A673 (cell line): ENCODE measurements around the gene DLL3. TPM values are rescaled to one million over a fixed set of nuclear protein-coding genes. Genes with fewer than 3 reads are reported as not detected.

Source experiments
- BruUV-seq: library from RNA; stranded (reverse); fragments of 400-500 nt; replicated peaks from 2 replicates; lab custom pipeline; 2021; lab: Mats Ljungman, UMichigan
- CTCF ChIA-PET: fragments of 300-600 bp; sonication (Branson Sonifier 250); formaldehyde crosslinking; loops from one replicate; lab custom pipeline; 2022; ENCODE audit warnings: antibody characterized with exemption; lab: Charles Lee
- POLR2A ChIA-PET: fragments of 300-600 bp; sonication (Branson Sonifier 250); formaldehyde crosslinking; loops from one replicate; lab custom pipeline; 2022; ENCODE audit warnings: antibody characterized with exemption; ENCODE audit not compliant: low non-redundant PET; lab: Charles Lee
- DNase-seq: peaks from one replicate; pipeline ENCODE4 v3.0.0-alpha.2; 2015; ENCODE audit warnings: low spot score
- H3K27ac ChIP-seq: fragments of 200-600 bp; sonication (generic); 2 replicates; pipeline ENCODE4 v1.5.1; 2016; ENCODE audit warnings: mixed run types, low read depth, mild to moderate bottlenecking, mixed read lengths, antibody characterized with exemption, low read length; ENCODE audit not compliant: poor library complexity, severe bottlenecking
- H3K27me3 ChIP-seq: fragments of 200-600 bp; sonication (generic); replicated peaks from 2 replicates; pipeline ENCODE4 v1.6.1; 2017; ENCODE audit warnings: mixed run types, low read depth, mild to moderate bottlenecking, mixed read lengths, antibody characterized with exemption, low read length; ENCODE audit not compliant: insufficient read depth, poor library complexity
- H3K36me3 ChIP-seq: fragments of 200-600 bp; sonication (generic); 2 replicates; pipeline ENCODE4 v1.6.1; 2016; ENCODE audit warnings: mixed run types, mild to moderate bottlenecking, mixed read lengths, antibody characterized with exemption, low read length; ENCODE audit not compliant: insufficient read depth, poor library complexity, severe bottlenecking
- H3K4me1 ChIP-seq: fragments of 200-600 bp; sonication (generic); 2 replicates; pipeline ENCODE4 v1.6.1; 2017; ENCODE audit warnings: mixed run types, mild to moderate bottlenecking, mixed read lengths, antibody characterized with exemption, low read length; ENCODE audit not compliant: insufficient read depth, poor library complexity, severe bottlenecking
- H3K4me3 ChIP-seq: fragments of 200-600 bp; sonication (generic); 2 replicates; pipeline ENCODE4 v1.5.1; 2016; ENCODE audit warnings: low read depth, mixed run types, mild to moderate bottlenecking, mixed read lengths, low read length; ENCODE audit not compliant: poor library complexity, severe bottlenecking
- H3K9me3 ChIP-seq: fragments of 200-600 bp; sonication (generic); 2 replicates; pipeline ENCODE4 v1.6.1; 2016; ENCODE audit warnings: mixed run types, low read depth, mild to moderate bottlenecking, mixed read lengths, antibody characterized with exemption, low read length; ENCODE audit not compliant: poor library complexity, severe bottlenecking
- intact Hi-C: fragments of 100-400 bp; cut with micrococcal nuclease; formaldehyde crosslinking; loops from one replicate; pipeline ENCODE4 v1.10.0; 2022; ENCODE audit not compliant: unreplicated experiment
- total RNA-seq: library from RNA; stranded (reverse); gene quantifications from 2 replicates; pipeline ENCODE4 v1.2.3, GENCODE V29; 2021
- TF ChIP-seq, protein P1 (sequence below): fragments of 300-800, 200-600 bp; sonication (generic); conservative IDR thresholded peaks from 2 replicates; pipeline ENCODE4 v1.5.1; 2017; ENCODE audit warnings: low read depth, mild to moderate bottlenecking, antibody characterized with exemption, low read length, moderate library complexity, mixed read lengths

Gene DLL3
- total RNA-seq, 1 experiment from 2014 or later = 0.69 TPM

DNA sequence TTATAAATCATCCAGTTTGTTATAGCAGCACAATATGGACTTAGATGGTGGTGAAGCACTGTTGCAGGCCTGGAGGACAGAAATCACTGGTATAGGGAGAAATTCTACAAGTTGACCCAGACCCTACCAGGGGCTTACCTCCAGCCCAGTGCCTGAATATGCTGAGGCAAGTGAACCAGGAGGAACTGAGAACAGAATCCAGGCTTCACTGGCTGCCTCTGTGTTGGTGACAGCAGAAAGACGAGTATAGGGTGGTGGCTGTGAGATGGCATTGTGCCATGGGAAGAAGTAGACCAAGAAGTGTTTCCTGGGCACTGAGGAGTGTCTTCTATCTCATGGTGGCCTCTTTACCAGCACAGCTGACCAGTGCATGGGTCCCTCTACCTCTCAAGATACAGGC lies 57.1 kb downstream of the DLL3 start:
- no peaks in the 10 kb centered on the region for H3K36me3 ChIP-seq
- H3K9me3 ChIP-seq = no peaks in the 10 kb centered on the region
- TF ChIP-seq, protein P1, sequence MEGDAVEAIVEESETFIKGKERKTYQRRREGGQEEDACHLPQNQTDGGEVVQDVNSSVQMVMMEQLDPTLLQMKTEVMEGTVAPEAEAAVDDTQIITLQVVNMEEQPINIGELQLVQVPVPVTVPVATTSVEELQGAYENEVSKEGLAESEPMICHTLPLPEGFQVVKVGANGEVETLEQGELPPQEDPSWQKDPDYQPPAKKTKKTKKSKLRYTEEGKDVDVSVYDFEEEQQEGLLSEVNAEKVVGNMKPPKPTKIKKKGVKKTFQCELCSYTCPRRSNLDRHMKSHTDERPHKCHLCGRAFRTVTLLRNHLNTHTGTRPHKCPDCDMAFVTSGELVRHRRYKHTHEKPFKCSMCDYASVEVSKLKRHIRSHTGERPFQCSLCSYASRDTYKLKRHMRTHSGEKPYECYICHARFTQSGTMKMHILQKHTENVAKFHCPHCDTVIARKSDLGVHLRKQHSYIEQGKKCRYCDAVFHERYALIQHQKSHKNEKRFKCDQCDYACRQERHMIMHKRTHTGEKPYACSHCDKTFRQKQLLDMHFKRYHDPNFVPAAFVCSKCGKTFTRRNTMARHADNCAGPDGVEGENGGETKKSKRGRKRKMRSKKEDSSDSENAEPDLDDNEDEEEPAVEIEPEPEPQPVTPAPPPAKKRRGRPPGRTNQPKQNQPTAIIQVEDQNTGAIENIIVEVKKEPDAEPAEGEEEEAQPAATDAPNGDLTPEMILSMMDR = no peak
- no peak for DNase-seq
- no peak overlapping the region for H3K27ac ChIP-seq
- no peak overlapping the region for H3K4me3 ChIP-seq
- ChIA-PET CTCF (no interaction called here), POLR2A (no interaction called here)
- H3K4me1 ChIP-seq = no peaks in the 10 kb centered on the region
- H3K27me3 ChIP-seq = peaks cover 14% of the 10 kb centered on the region
- intact Hi-C loops = no loop called here
- no TSS peak for BruUV-seq

Other genes with a start within 250 kb of the DLL3 start
- gene IFNL2, start 230.6 kb upstream of the DLL3 start, total RNA-seq = not detected in 2 replicates
- gene IFNL1, start 202.5 kb upstream of the DLL3 start, total RNA-seq = not detected in 2 replicates
- gene LRFN1, start 178.1 kb upstream of the DLL3 start, total RNA-seq = 3.7 and 5.0 TPM in 2 replicates
- 0.55 TPM in 1 of 2 replicates, not detected in the other for gene GMFG, start 162.9 kb upstream of the DLL3 start, total RNA-seq
- gene SAMD4B, start 156.5 kb upstream of the DLL3 start, total RNA-seq = 157 and 168 TPM in 2 replicates
- 70.2 and 73.3 TPM in 2 replicates for gene PAF1, start 107.8 kb upstream of the DLL3 start, total RNA-seq
- gene MED29, start 107.6 kb upstream of the DLL3 start, total RNA-seq = 37.1 and 41.9 TPM in 2 replicates
- gene ZFP36, start 92.1 kb upstream of the DLL3 start, total RNA-seq = 7.1 and 8.1 TPM in 2 replicates
- 99.1 and 99.4 TPM in 2 replicates for gene PLEKHG2, start 86.3 kb upstream of the DLL3 start, total RNA-seq
- gene RPS16, start 63.0 kb upstream of the DLL3 start, total RNA-seq = 1,898 and 1,963 TPM in 2 replicates
- 160 and 169 TPM in 2 replicates for gene SUPT5H, start 53.4 kb upstream of the DLL3 start, total RNA-seq
- gene TIMM50, start 18.1 kb upstream of the DLL3 start, total RNA-seq = 165 and 174 TPM in 2 replicates
- not detected in 2 replicates for gene SELENOV, start 16.2 kb downstream of the DLL3 start, total RNA-seq
- gene EID2B, start 33.9 kb downstream of the DLL3 start, total RNA-seq = 3.4 and 4.2 TPM in 2 replicates
- gene EID2, start 41.2 kb downstream of the DLL3 start, total RNA-seq = 25.0 and 25.2 TPM in 2 replicates
- gene LGALS13, start 103.6 kb downstream of the DLL3 start, total RNA-seq = not detected in 2 replicates
- gene LGALS16, start 157.0 kb downstream of the DLL3 start, total RNA-seq = not detected in 2 replicates
- not detected in 2 replicates for gene LGALS14, start 205.5 kb downstream of the DLL3 start, total RNA-seq
- not detected in 2 replicates for gene CLC, start 239.1 kb downstream of the DLL3 start, total RNA-seq